ENCODE data around the gene SP3. TPM values are rescaled to one million over a fixed set of nuclear protein-coding genes. Genes with fewer than 3 reads are reported as not detected.

SP3 gene
- total RNA-seq, 2 experiments from 2014 or later = 80.5 to 84.0 TPM

- TF ChIP-seq, protein P1, sequence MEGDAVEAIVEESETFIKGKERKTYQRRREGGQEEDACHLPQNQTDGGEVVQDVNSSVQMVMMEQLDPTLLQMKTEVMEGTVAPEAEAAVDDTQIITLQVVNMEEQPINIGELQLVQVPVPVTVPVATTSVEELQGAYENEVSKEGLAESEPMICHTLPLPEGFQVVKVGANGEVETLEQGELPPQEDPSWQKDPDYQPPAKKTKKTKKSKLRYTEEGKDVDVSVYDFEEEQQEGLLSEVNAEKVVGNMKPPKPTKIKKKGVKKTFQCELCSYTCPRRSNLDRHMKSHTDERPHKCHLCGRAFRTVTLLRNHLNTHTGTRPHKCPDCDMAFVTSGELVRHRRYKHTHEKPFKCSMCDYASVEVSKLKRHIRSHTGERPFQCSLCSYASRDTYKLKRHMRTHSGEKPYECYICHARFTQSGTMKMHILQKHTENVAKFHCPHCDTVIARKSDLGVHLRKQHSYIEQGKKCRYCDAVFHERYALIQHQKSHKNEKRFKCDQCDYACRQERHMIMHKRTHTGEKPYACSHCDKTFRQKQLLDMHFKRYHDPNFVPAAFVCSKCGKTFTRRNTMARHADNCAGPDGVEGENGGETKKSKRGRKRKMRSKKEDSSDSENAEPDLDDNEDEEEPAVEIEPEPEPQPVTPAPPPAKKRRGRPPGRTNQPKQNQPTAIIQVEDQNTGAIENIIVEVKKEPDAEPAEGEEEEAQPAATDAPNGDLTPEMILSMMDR (IDR thresholded peaks at IDR 0.05) = no peak
- intact Hi-C loops (cut with micrococcal nuclease) = no loop called here
- DNase-seq = no peak
- no peak overlapping the region for H3K27ac Mint-ChIP-seq
- ATAC-seq = no peak
- peaks cover 5% of the 10 kb centered on the region for H3K4me1 Mint-ChIP-seq (ENCODE audit: low read depth)
- H3K9me3 Mint-ChIP-seq = no peaks in the 10 kb centered on the region
- H3K27me3 Mint-ChIP-seq = peaks cover 12% of the 10 kb centered on the region
- ChIA-PET CTCF (interaction anchor here (0.9 to 1.7 kb wide), 2 partner anchors 9 to 24 kb away, joined by 3 read pairs; no protein-coding TSS in a partner anchor), POLR2A (interaction anchor here (1.1 kb wide), 1 partner anchor 13 kb away, joined by 3 read pairs; no protein-coding TSS in a partner anchor)
- no peaks in the 10 kb centered on the region for H3K36me3 Mint-ChIP-seq (ENCODE audit: low read depth)
- no peak overlapping the region for H3K4me3 Mint-ChIP-seq
These were observed 102.5 kb downstream of the SP3 start for GRCh38 chr2:173862612-173863217.

DNA sequence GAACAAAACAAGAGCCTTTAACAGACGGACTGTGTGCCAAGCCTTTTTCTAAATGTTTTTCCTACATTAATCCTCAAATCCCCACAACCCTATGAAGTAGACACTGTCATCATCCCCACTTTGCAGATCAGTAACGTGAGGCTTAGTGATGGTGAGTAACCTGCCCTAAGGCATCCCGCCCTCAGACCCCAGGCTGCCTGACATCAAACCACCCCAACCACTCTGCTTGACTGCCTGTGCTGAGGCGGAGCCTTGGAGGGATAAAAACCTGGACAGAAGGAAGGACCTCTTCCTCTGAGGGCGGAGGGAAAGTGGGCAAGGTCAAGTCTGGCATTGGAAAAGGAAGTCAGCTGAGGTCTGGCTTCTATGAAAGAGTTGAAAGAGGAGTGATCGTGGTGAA is 104.6 kb downstream of the SP3 start:
- DNase-seq (no peak), ATAC-seq (no peak)
- Mint-ChIP-seq H3K36me3 (ENCODE audit: low read depth) (no peaks in the 10 kb centered on the region), H3K4me1 (ENCODE audit: low read depth) (peaks cover 5% of the 10 kb centered on the region), H3K27me3 (peaks cover 3% of the 10 kb centered on the region), H3K4me3 (no peak overlapping the region), H3K27ac (no peak overlapping the region), H3K9me3 (no peaks in the 10 kb centered on the region)
- intact Hi-C loops (cut with micrococcal nuclease) = no loop called here
- CTCF ChIA-PET = no interaction called here
- TF ChIP-seq, protein P1 (IDR thresholded peaks at IDR 0.05) = no peak
- POLR2A ChIA-PET = no interaction called here

GRCh38 chr2:173860082-173860481 is 105.1 kb downstream of the SP3 start:
- Mint-ChIP-seq H3K4me1 (ENCODE audit: low read depth) (peaks cover 5% of the 10 kb centered on the region), H3K36me3 (ENCODE audit: low read depth) (no peaks in the 10 kb centered on the region), H3K27ac (no peak overlapping the region), H3K9me3 (no peaks in the 10 kb centered on the region), H3K4me3 (no peak overlapping the region), H3K27me3 (peaks cover 3% of the 10 kb centered on the region)
- ChIA-PET POLR2A (no interaction called here), CTCF (no interaction called here)
- TF ChIP-seq, protein P1 (IDR thresholded peaks at IDR 0.05) = no peak
- ATAC-seq (no peak), DNase-seq (no peak)
- intact Hi-C loops (cut with micrococcal nuclease) = no loop called here

DNA sequence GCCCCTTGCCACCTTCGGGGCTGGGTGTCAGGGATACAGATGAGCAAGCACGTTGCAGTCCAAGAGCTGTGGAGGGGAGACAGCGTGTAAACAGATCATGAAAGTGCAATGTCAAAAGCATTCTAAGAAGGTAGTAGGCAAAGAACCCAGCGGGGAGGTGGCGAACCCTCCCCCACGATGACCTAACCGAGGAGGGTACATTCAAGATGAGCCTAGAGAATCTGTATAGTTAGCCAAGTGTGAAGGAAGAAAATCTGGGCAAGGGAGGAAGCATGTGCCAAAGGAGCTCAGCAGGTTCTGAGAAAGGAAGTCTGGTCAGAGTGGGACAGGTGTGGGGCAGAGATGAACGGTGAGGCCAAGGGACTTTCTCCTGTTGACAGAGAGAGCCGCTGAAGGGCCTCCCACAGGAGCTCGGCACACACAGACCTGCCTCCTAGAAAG is 106.9 kb downstream of the SP3 start:
- Mint-ChIP-seq H3K27me3 (peaks cover 3% of the 10 kb centered on the region), H3K27ac (no peak overlapping the region), H3K36me3 (ENCODE audit: low read depth) (no peaks in the 10 kb centered on the region), H3K9me3 (no peaks in the 10 kb centered on the region), H3K4me3 (no peak overlapping the region), H3K4me1 (ENCODE audit: low read depth) (peaks cover 5% of the 10 kb centered on the region)
- ChIA-PET CTCF (interaction anchor here (1.0 kb wide), 1 partner anchor 410 kb away, joined by 3 read pairs; no protein-coding TSS in a partner anchor), POLR2A (no interaction called here)
- ATAC-seq (no peak), DNase-seq (no peak)
- intact Hi-C loops (cut with micrococcal nuclease) = no loop called here
- TF ChIP-seq, protein P1 (IDR thresholded peaks at IDR 0.05) = no peak

Data from activated CD8-positive, alpha-beta T cell treated with anti-CD3 and anti-CD28 coated beads for 36 hours (primary cell).